GM12878 (cell line): ENCODE data around the gene CYTH2. TPM values are rescaled to one million over a fixed set of nuclear protein-coding genes. Genes with fewer than 3 reads are reported as not detected.

Experiments used
- ATAC-seq: fragments of 200-7000 bp; cut with Tn5 transposase; 3 replicates; pipeline ENCODE4 v1.9.1; 2020; ENCODE audit warnings: mild to moderate bottlenecking, moderate library complexity
- BruUV-seq: library from RNA; stranded (reverse); fragments of 400-500 nt; replicated peaks from 2 replicates; lab custom pipeline; 2021; lab: Mats Ljungman, UMichigan
- CTCF ChIA-PET: fragments of 300-600 bp; sonication (Branson Sonifier 250); formaldehyde crosslinking; extraction: SDS; loops from one replicate; lab custom pipeline; 2021; ENCODE audit warnings: inconsistent platforms; lab: Yijun Ruan, JAX
- POLR2A ChIA-PET: fragments of 350-600 bp; formaldehyde crosslinking; extraction: SDS; loops from one replicate; lab custom pipeline; 2021; ENCODE audit warnings: inconsistent platforms; lab: Charles Lee
- RAD21 ChIA-PET: fragments of 300-600 bp; sonication (Branson Sonifier 250); formaldehyde crosslinking; loops from one replicate; lab custom pipeline; 2023; ENCODE audit warnings: antibody characterized with exemption; ENCODE audit not compliant: unreplicated experiment; lab: Charles Lee
- SMC1A ChIA-PET: fragments of 300-600 bp; sonication (Branson Sonifier 250); formaldehyde crosslinking; loops from one replicate; lab custom pipeline; 2023; ENCODE audit not compliant: unreplicated experiment, uncharacterized antibody; lab: Charles Lee
- DNase-seq: peaks from one replicate; pipeline ENCODE4 v3.0.0-alpha.2; 2011; ENCODE audit warnings: low read depth, low spot score
- FAIRE-seq: peaks from 3 replicates; lab custom pipeline; 2011; peaks lifted over from hg19 to GRCh38; lab: Jason Lieb, UNC
- H2AFZ ChIP-seq: 2 replicates; pipeline ENCODE4 v1.6.0; 2011; ENCODE audit warnings: low read depth, low read length, control low read depth; ENCODE audit not compliant: control insufficient read depth
- H3K27ac ChIP-seq: 2 replicates; pipeline ENCODE4 v1.5.1; 2011; ENCODE audit warnings: control low read depth; ENCODE audit not compliant: control insufficient read depth, insufficient read depth
- H3K27me3 ChIP-seq, 2 experiments: replicated peaks in 1 of 2; 2 replicates each; pipeline versions ENCODE4 v1.6.0 to v1.6.1; 2011; ENCODE audit warnings: low read length in 1 of 2; ENCODE audit not compliant: control insufficient read depth in 2 of 2, insufficient read depth in 2 of 2
- H3K36me3 ChIP-seq, 2 experiments: 2 replicates each; pipeline ENCODE4 v1.5.1; 2011; ENCODE audit warnings: low read length in 1 of 2; ENCODE audit not compliant: control insufficient read depth in 2 of 2, insufficient read depth in 2 of 2
- H3K4me1 ChIP-seq: 2 replicates; pipeline ENCODE4 v1.6.1; 2011; ENCODE audit warnings: mild to moderate bottlenecking, low read length, moderate library complexity, mixed read lengths; ENCODE audit not compliant: control insufficient read depth, insufficient read depth
- H3K4me2 ChIP-seq: 2 replicates; pipeline ENCODE4 v1.6.0; 2011; ENCODE audit warnings: control low read depth; ENCODE audit not compliant: control insufficient read depth, insufficient read depth
- H3K4me3 ChIP-seq: fragments of 200-600 bp; sonication (generic); 2 replicates; pipeline ENCODE4 v1.5.1; 2016
- H3K79me2 ChIP-seq: 2 replicates; pipeline ENCODE4 v1.6.0; 2011; ENCODE audit warnings: low read length; ENCODE audit not compliant: control insufficient read depth, insufficient read depth
- H3K9ac ChIP-seq: 2 replicates; pipeline ENCODE4 v1.8.0; 2011; ENCODE audit warnings: low read length, control low read depth, mixed read lengths; ENCODE audit not compliant: control insufficient read depth, insufficient read depth
- H3K9me3 ChIP-seq: replicated peaks from 3 replicates; pipeline ENCODE4 v1.5.1; 2011; ENCODE audit warnings: mild to moderate bottlenecking, low read length; ENCODE audit not compliant: control insufficient read depth, insufficient read depth
- H4K20me1 ChIP-seq: 2 replicates; pipeline ENCODE4 v1.6.0; 2011; ENCODE audit not compliant: control insufficient read depth, insufficient read depth
- BACH1 ChIP-seq: fragments of 450-650 bp; IDR thresholded peaks from 2 replicates; pipeline ENCODE4 v1.6.1; 2017; ENCODE audit warnings: mild to moderate bottlenecking, borderline replicate concordance
- BHLHE40 ChIP-seq, 2 experiments: fragments of 450-650 bp in 1 of 2; IDR thresholded peaks; 2 replicates each; pipeline ENCODE4 v1.6.1; 2011 to 2017; ENCODE audit warnings: low read depth in 2 of 2, borderline replicate concordance in 1 of 2, improper control_type of control experiment in 1 of 2, low read length in 1 of 2, mild to moderate bottlenecking in 1 of 2
- CTCF ChIP-seq, 3 experiments: IDR thresholded peaks in 2 of 3; conservative IDR thresholded peaks in 1 of 3; 2 replicates each; pipeline ENCODE4 v1.5.1; 2011; ENCODE audit warnings: low read depth in 3 of 3, low read length in 3 of 3, mild to moderate bottlenecking in 3 of 3, control low read depth in 2 of 3, moderate library complexity in 2 of 3, inconsistent platforms in 1 of 3, mixed read lengths in 1 of 3; ENCODE audit not compliant: control insufficient read depth in 2 of 3, insufficient read depth in 1 of 3; ENCODE audit errors: extremely low read depth in 1 of 3
- DPF2 ChIP-seq: fragments of 450-650 bp; IDR thresholded peaks from 2 replicates; pipeline ENCODE4 v1.6.1; 2017; ENCODE audit warnings: mild to moderate bottlenecking
- EED ChIP-seq: sonication (generic); IDR thresholded peaks from 2 replicates; pipeline ENCODE4 v1.6.1; 2016; ENCODE audit warnings: antibody characterized with exemption, low read depth
- IKZF1 ChIP-seq: fragments of 450-650 bp; conservative IDR thresholded peaks from 2 replicates; pipeline ENCODE4 v1.6.1; 2017; ENCODE audit warnings: antibody characterized with exemption, mild to moderate bottlenecking
- IKZF2 ChIP-seq, 2 experiments: fragments of 450-650 bp; IDR thresholded peaks; 2 replicates each; pipeline ENCODE4 v1.6.1; 2017; ENCODE audit warnings: mild to moderate bottlenecking in 2 of 2, moderate library complexity in 2 of 2
- IRF4 ChIP-seq: IDR thresholded peaks from 2 replicates; pipeline ENCODE4 v1.6.1; 2011; ENCODE audit warnings: low read depth, low read length
- LARP7 ChIP-seq: fragments of 450-650 bp; IDR thresholded peaks from 2 replicates; pipeline ENCODE4 v1.6.1; 2017; ENCODE audit warnings: mild to moderate bottlenecking
- NFXL1 ChIP-seq: fragments of 450-650 bp; IDR thresholded peaks from 2 replicates; pipeline ENCODE4 v1.6.1; 2017; ENCODE audit warnings: antibody characterized with exemption, mild to moderate bottlenecking, borderline replicate concordance
- NR2C1 ChIP-seq: fragments of 450-650 bp; IDR thresholded peaks from 2 replicates; pipeline ENCODE4 v1.6.1; 2017; ENCODE audit warnings: antibody characterized with exemption, mild to moderate bottlenecking, moderate library complexity
- PAX5 ChIP-seq: IDR thresholded peaks from 2 replicates; pipeline ENCODE4 v1.6.1; 2011; ENCODE audit warnings: low read depth, low read length, borderline replicate concordance
- RAD21 ChIP-seq: IDR thresholded peaks from 2 replicates; pipeline ENCODE4 v1.6.1; 2011; ENCODE audit warnings: mild to moderate bottlenecking, low read depth, low read length, moderate library complexity; ENCODE audit not compliant: insufficient read depth
- SMAD5 ChIP-seq: IDR thresholded peaks from 2 replicates; pipeline ENCODE4 v1.6.1; 2016; ENCODE audit warnings: antibody characterized with exemption, low read depth
- SMARCA5 ChIP-seq: fragments of 450-650 bp; IDR thresholded peaks from 2 replicates; pipeline ENCODE4 v1.6.1; 2017; ENCODE audit warnings: mild to moderate bottlenecking
- SMC3 ChIP-seq: IDR thresholded peaks from 2 replicates; pipeline ENCODE4 v1.6.1; 2011; ENCODE audit warnings: low read length, improper control_type of control experiment, borderline replicate concordance
- SP1 ChIP-seq: IDR thresholded peaks from one replicate; pipeline ENCODE4 v1.6.1; 2011; ENCODE audit warnings: low read depth, low read length
- SPI1 ChIP-seq: IDR thresholded peaks from 2 replicates; pipeline ENCODE4 v1.6.1; 2011; ENCODE audit warnings: low read depth, mild to moderate bottlenecking, low read length, moderate library complexity, borderline replicate concordance; ENCODE audit not compliant: insufficient read depth
- TCF12 ChIP-seq: IDR thresholded peaks from 2 replicates; pipeline ENCODE4 v1.6.1; 2011; ENCODE audit warnings: low read depth, mild to moderate bottlenecking, low read length
- TCF3 ChIP-seq: IDR thresholded peaks from 2 replicates; pipeline ENCODE4 v1.6.1; 2012; ENCODE audit warnings: low read depth, mild to moderate bottlenecking, low read length, borderline replicate concordance; ENCODE audit not compliant: insufficient read depth
- WRNIP1 ChIP-seq: IDR thresholded peaks from 2 replicates; pipeline ENCODE4 v1.6.1; 2011; ENCODE audit warnings: low read depth, low read length, improper control_type of control experiment, borderline replicate concordance
- YY1 ChIP-seq: IDR thresholded peaks from 2 replicates; pipeline ENCODE4 v1.6.1; 2011; ENCODE audit warnings: low read depth, mild to moderate bottlenecking, low read length
- ZNF274 ChIP-seq: IDR thresholded peaks from one replicate; pipeline ENCODE4 v1.8.0; 2011; ENCODE audit not compliant: insufficient read length, insufficient read depth
- ZNF384 ChIP-seq: IDR thresholded peaks from 2 replicates; pipeline ENCODE4 v1.6.1; 2012; ENCODE audit warnings: low read depth, mild to moderate bottlenecking, low read length, improper control_type of control experiment, borderline replicate concordance
- WGBS: methylation state at CpG from one replicate; pipeline ENCODE4 v1.1.6; 2016; ENCODE audit warnings: low lambda C conversion rate; ENCODE audit not compliant: insufficient replicate concordance, insufficient coverage; ENCODE audit errors: missing lambda C conversion rate; 5-methylcytosine and 5-hydroxymethylcytosine counted together
- in situ Hi-C: fragments of 300-500 bp; cut with MboI; formaldehyde crosslinking; loops from 9 replicates; pipeline ENCODE4 v1.14.3; 2018; ENCODE audit warnings: mixed read lengths
- intact Hi-C: fragments of 100-400 bp; cut with micrococcal nuclease; formaldehyde crosslinking; loops from one replicate; pipeline ENCODE4 v1.14.2; 2022; ENCODE audit not compliant: unreplicated experiment
- polyA plus RNA-seq, 11 experiments: library from polyadenylated mRNA; depleted of rRNA in 4 of 11; unstranded in 6 of 11; stranded (reverse) in 5 of 11; fragments of >200 nt; fragmentation: Nextera tagmentation in 4 of 11; fragmentation: Illumina TruSeq in 1 of 11; extraction: Ambion mirVana in 4 of 11; extraction: Trizol in 1 of 11; gene quantifications; 1 replicate in 1 of 11; 2 replicates in 10 of 11; pipeline versions ENCODE4 v1.2.1 to v1.2.3, GENCODE V29; 2011 to 2016; ENCODE audit warnings: inconsistent platforms in 2 of 11, missing spikeins in 2 of 11, low read depth in 1 of 11
- total RNA-seq, 4 experiments: library from RNA; depleted of rRNA in 3 of 4; stranded (reverse); fragments of >200 nt in 3 of 4; fragmentation: Illumina TruSeq in 1 of 4; extraction: Trizol in 1 of 4; gene quantifications; 2 replicates each; pipeline versions ENCODE4 v1.2.1 to v1.2.3, GENCODE V29; 2013 to 2021

The CYTH2 gene
- total and polyA plus RNA-seq, 10 of the 15 experiments (the other 5 are each of a cell fraction or from before 2014, with no cell fraction given): 1.3 to 31.9 (median 22.2) TPM

- no peak for DNase-seq
- Histone ChIP-seq H3K27ac (no peak overlapping the region), H3K4me3 (no peak overlapping the region), H3K36me3 (no peaks in the 10 kb centered on the region), H3K9ac (no peak overlapping the region), H3K9me3 (no peaks in the 10 kb centered on the region), H2AFZ (no peak overlapping the region), H3K4me2 (peak overlapping the region; percentile 2; the same call in 1 of the 2 replicates), H4K20me1 (no peaks in the 10 kb centered on the region), H3K4me1 (peaks cover 20% of the 10 kb centered on the region), H3K27me3 (peaks cover 1 to 3% of the 10 kb centered on the region in 2 experiments; a peak in 2 of 4 replicates), H3K79me2 (no peaks in the 10 kb centered on the region)
- intact Hi-C loops (loop anchor here (1.0 to 5.0 kb wide), 2 partner anchors 95 to 127 kb away; partner anchors contain the start of genes SYNGR4 and TMEM143), in situ Hi-C loops (no loop called here)
- ChIA-PET POLR2A (interaction anchor here (0.7 to 1.4 kb wide), 3 partner anchors 25 to 124 kb away, joined by 3 to 4 read pairs (median 3); no protein-coding TSS in a partner anchor), SMC1A (interaction anchor here (0.6 to 3.1 kb wide), 10 partner anchors 14 to 168 kb away, joined by 3 to 25 read pairs (median 3); partner anchors contain the start of genes KCNJ14, KDELR1, SYNGR4 and TMEM143), CTCF (interaction anchor here (0.7 to 6.0 kb wide), 29 partner anchors 9 to 175 kb away, joined by 3 to 155 read pairs (median 4); partner anchors contain the start of genes EMP3, KCNJ14, KDELR1 and RPL18), RAD21 (interaction anchor here (0.6 to 3.7 kb wide), 13 partner anchors 13 to 223 kb away, joined by 3 to 42 read pairs (median 3); no protein-coding TSS in a partner anchor)
- peak; percentile 81 for ATAC-seq
- BruUV-seq: no TSS peak
- 17% methylated on average over 19 of the region's 19 CpGs for WGBS
- peak; percentile 98 for FAIRE-seq
- TF ChIP-seq BHLHE40 (IDR thresholded peaks at IDR 0.05; ENCODE audit: borderline replicate concordance in 1 of 2, low read depth in 2 of 2, low read length in 1 of 2) (peak; percentile 53 to 56; a peak in 3 of 4 replicates), DPF2 (0 out of 2 replicates have a peak, but pooled peaks have one; percentile 46), CTCF (IDR thresholded peaks at IDR 0.05 in 2 of 3, conservative IDR thresholded peaks at IDR 0.05 in 1 of 3; ENCODE audit: control insufficient read depth in 2 of 3, extremely low read depth in 1 of 3, insufficient read depth in 1 of 3, low read depth in 3 of 3, low read length in 3 of 3) (peak; percentile 94 to 98 (median 94)), LARP7 (peak; percentile 65; the same call in 1 of the 2 replicates), SMC3 (peak; percentile 74; the same call in 1 of the 2 replicates), YY1 (peak; percentile 55; the same call in 1 of the 2 replicates), WRNIP1 (no peak), BACH1 (peak; percentile 27; the same call in 1 of the 2 replicates), RAD21 (peak; percentile 52), SMARCA5 (peak; percentile 84), PAX5 (peak; percentile 34; the same call in 1 of the 2 replicates), SP1 (no peak), IKZF1 (peak; percentile 49), IRF4 (peak; percentile 75), ZNF274 (no peak), EED (0 out of 2 replicates have a peak, but pooled peaks have one; percentile 14), IKZF2 (IDR thresholded peaks at IDR 0.05) (peak; percentile 31 to 32; a peak in 2 of 4 replicates), TCF12 (peak; percentile 79), NR2C1 (no peak), ZNF384 (no peak), SMAD5 (no peak), TCF3 (0 out of 2 replicates have a peak, but pooled peaks have one; percentile 74), SPI1 (peak; percentile 75), NFXL1 (peak; percentile 88)
Measured at GRCh38 chr19:48489608-48490216, 20.5 kb downstream of the CYTH2 start.
